Esophagus squamous epithelium (tissue), 4 donors: ENCODE data around the gene CMA1.

Experiments
- POLR2A ChIP-seq, 4 donors: fragments of 450-650 bp; IDR thresholded peaks; one replicate each; pipeline ENCODE4 v1.6.1; 2017; ENCODE audit warnings: antibody characterized with exemption in 4 of 4, mild to moderate bottlenecking in 4 of 4, moderate library complexity in 3 of 4
- TF ChIP-seq, protein P1 (sequence below), 6 experiments: fragments of 450-650 bp in 4 of 6; fragments of 200-600 bp in 2 of 6; sonication (generic) in 2 of 6; IDR thresholded peaks; one replicate each; pipeline ENCODE4 v1.5.1; 2016 to 2019; ENCODE audit warnings: antibody characterized with exemption in 6 of 6, mild to moderate bottlenecking in 4 of 6, moderate library complexity in 4 of 6

GRCh38 chr14:24556756-24557155 lies 48.7 kb upstream of the CMA1 start:
- TF ChIP-seq, protein P1, sequence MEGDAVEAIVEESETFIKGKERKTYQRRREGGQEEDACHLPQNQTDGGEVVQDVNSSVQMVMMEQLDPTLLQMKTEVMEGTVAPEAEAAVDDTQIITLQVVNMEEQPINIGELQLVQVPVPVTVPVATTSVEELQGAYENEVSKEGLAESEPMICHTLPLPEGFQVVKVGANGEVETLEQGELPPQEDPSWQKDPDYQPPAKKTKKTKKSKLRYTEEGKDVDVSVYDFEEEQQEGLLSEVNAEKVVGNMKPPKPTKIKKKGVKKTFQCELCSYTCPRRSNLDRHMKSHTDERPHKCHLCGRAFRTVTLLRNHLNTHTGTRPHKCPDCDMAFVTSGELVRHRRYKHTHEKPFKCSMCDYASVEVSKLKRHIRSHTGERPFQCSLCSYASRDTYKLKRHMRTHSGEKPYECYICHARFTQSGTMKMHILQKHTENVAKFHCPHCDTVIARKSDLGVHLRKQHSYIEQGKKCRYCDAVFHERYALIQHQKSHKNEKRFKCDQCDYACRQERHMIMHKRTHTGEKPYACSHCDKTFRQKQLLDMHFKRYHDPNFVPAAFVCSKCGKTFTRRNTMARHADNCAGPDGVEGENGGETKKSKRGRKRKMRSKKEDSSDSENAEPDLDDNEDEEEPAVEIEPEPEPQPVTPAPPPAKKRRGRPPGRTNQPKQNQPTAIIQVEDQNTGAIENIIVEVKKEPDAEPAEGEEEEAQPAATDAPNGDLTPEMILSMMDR (IDR thresholded peaks at IDR 0.05), result no peak
- no peak for TF ChIP-seq POLR2A (IDR thresholded peaks at IDR 0.05)
